Mesendoderm (in vitro differentiated cells): ENCODE results near the gene GJD2.
A peak's percentile ranks its signal among the peaks of the same experiment; 100 is the strongest.

Experiments
- DNase-seq: peaks from one replicate; pipeline ENCODE4 v3.0.0; 2013
- H2AK5ac ChIP-seq: 2 replicates; pipeline ENCODE4 v1.6.1; 2013; ENCODE audit warnings: low read length, inconsistent platforms
- H2BK120ac ChIP-seq: 2 replicates; pipeline ENCODE4 v1.6.1; 2013; ENCODE audit warnings: low read depth, mild to moderate bottlenecking, low read length, moderate library complexity, mixed read lengths
- H2BK15ac ChIP-seq: replicated peaks from 2 replicates; pipeline ENCODE4 v1.6.1; 2013; ENCODE audit warnings: low read depth, mild to moderate bottlenecking, moderate library complexity
- H2BK5ac ChIP-seq: 2 replicates; pipeline ENCODE4 v1.6.1; 2013; ENCODE audit warnings: low read length, inconsistent platforms
- H3K18ac ChIP-seq: 2 replicates; pipeline ENCODE4 v1.6.1; 2013; ENCODE audit warnings: mild to moderate bottlenecking, low read length, mixed read lengths
- H3K23ac ChIP-seq: one replicate; pipeline ENCODE4 v1.6.1; 2013; ENCODE audit warnings: low read length
- H3K27ac ChIP-seq: 2 replicates; pipeline ENCODE4 v1.5.1; 2013; ENCODE audit warnings: low read depth, mild to moderate bottlenecking, inconsistent platforms, low read length, moderate library complexity
- H3K27me3 ChIP-seq: 2 replicates; pipeline ENCODE4 v1.6.1; 2013; ENCODE audit warnings: low read length, control low read depth, mild to moderate bottlenecking, inconsistent platforms; ENCODE audit not compliant: insufficient read depth, poor library complexity
- H3K36me3 ChIP-seq: 2 replicates; pipeline ENCODE4 v1.6.1; 2013; ENCODE audit warnings: low read length, inconsistent platforms; ENCODE audit not compliant: control insufficient read depth, insufficient read depth
- H3K4ac ChIP-seq: one replicate; pipeline ENCODE4 v1.6.1; 2013; ENCODE audit warnings: low read depth, mild to moderate bottlenecking, low read length, moderate library complexity
- H3K4me1 ChIP-seq: 2 replicates; pipeline ENCODE4 v1.6.1; 2013; ENCODE audit warnings: low read depth, low read length, inconsistent platforms; ENCODE audit not compliant: control insufficient read depth
- H3K4me2 ChIP-seq: 2 replicates; pipeline ENCODE4 v1.6.1; 2013; ENCODE audit warnings: low read length
- H3K4me3 ChIP-seq: 2 replicates; pipeline ENCODE4 v1.5.1; 2013; ENCODE audit warnings: mild to moderate bottlenecking, low read length
- H3K56ac ChIP-seq: one replicate; pipeline ENCODE4 v1.6.1; 2013; ENCODE audit warnings: low read length
- H3K79me1 ChIP-seq: 2 replicates; pipeline ENCODE4 v1.6.1; 2013; ENCODE audit warnings: low read length, inconsistent platforms
- H3K79me2 ChIP-seq: 2 replicates; pipeline ENCODE4 v1.6.1; 2013; ENCODE audit warnings: mild to moderate bottlenecking, low read length; ENCODE audit not compliant: control insufficient read depth, insufficient read depth
- H3K9ac ChIP-seq: 2 replicates; pipeline ENCODE4 v1.6.1; 2013; ENCODE audit warnings: low read length, inconsistent platforms
- H4K5ac ChIP-seq: one replicate; pipeline ENCODE4 v1.6.1; 2013; ENCODE audit warnings: low read length
- H4K8ac ChIP-seq: one replicate; pipeline ENCODE4 v1.6.1; 2013; ENCODE audit warnings: low read depth, mild to moderate bottlenecking, control low read depth, low read length, moderate library complexity
- WGBS: extraction: QIAGEN DNeasy Blood & Tissue Kit; methylation state at CpG from one replicate; pipeline ENCODE4 v1.1.7; 2013; ENCODE audit warnings: low lambda C conversion rate, missing lambda C conversion rate; ENCODE audit not compliant: insufficient coverage; ENCODE audit errors: extremely low coverage; 5-methylcytosine and 5-hydroxymethylcytosine counted together

The GJD2 gene

GRCh38 chr15:34716111-34716510, 38.7 kb downstream of the GJD2 start:
- Histone ChIP-seq H3K4me1 (no peaks in the 10 kb centered on the region), H4K5ac (no peak overlapping the region), H3K4me3 (no peak overlapping the region), H3K23ac (no peak overlapping the region), H3K79me2 (no peaks in the 10 kb centered on the region), H3K4me2 (no peak overlapping the region), H3K27ac (no peak overlapping the region), H3K18ac (no peak overlapping the region), H3K56ac (no peak overlapping the region), H2AK5ac (no peak overlapping the region), H3K79me1 (no peaks in the 10 kb centered on the region), H3K9ac (no peak overlapping the region), H3K36me3 (no peaks in the 10 kb centered on the region), H4K8ac (no peak overlapping the region), H3K4ac (no peak overlapping the region), H2BK15ac (no peak overlapping the region), H3K27me3 (no peaks in the 10 kb centered on the region), H2BK120ac (no peak overlapping the region), H2BK5ac (no peak overlapping the region)
- DNase-seq, result no peak
- WGBS, result no CpG with 5 or more reads among the region's 9 CpGs

- Histone ChIP-seq H3K27ac (no peak overlapping the region), H3K36me3 (no peaks in the 10 kb centered on the region), H3K4ac (no peak overlapping the region), H3K4me3 (no peak overlapping the region), H3K79me1 (no peaks in the 10 kb centered on the region), H2BK15ac (no peak overlapping the region), H4K8ac (no peak overlapping the region), H3K27me3 (no peaks in the 10 kb centered on the region), H3K4me2 (no peak overlapping the region), H3K23ac (no peak overlapping the region), H3K18ac (no peak overlapping the region), H3K56ac (no peak overlapping the region), H3K4me1 (no peaks in the 10 kb centered on the region), H2AK5ac (no peak overlapping the region), H4K5ac (no peak overlapping the region), H2BK120ac (no peak overlapping the region), H3K79me2 (no peaks in the 10 kb centered on the region), H3K9ac (no peak overlapping the region), H2BK5ac (no peak overlapping the region)
- DNase-seq, result no peak
- no CpG with 5 or more reads among the region's 5 CpGs for WGBS
These were observed 40.2 kb downstream of the GJD2 start for GRCh38 chr15:34714476-34715121.

DNA sequence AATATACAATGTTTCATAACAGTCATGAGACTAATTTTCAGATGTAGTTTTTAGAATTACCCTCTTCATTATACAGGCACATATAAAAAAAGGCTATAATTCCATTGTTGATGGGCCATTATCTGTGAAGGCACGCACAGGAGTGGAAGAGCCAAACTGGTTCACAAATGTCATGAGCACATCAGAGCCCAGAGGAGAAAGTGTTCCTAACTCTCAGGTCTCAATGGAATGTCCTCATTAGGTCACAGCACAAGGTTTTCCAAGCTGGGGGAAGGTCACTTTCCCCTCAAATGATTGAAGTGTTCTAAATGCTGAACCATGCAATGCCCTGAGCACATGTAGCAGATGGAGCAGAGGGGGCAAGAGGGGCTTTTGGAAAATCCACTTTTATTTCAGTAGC, 41.2 kb downstream of the GJD2 start:
- Histone ChIP-seq H3K4me1 (no peaks in the 10 kb centered on the region), H2AK5ac (no peak overlapping the region), H3K4me2 (no peak overlapping the region), H3K27ac (no peak overlapping the region), H2BK120ac (no peak overlapping the region), H3K56ac (no peak overlapping the region), H3K79me2 (no peaks in the 10 kb centered on the region), H3K23ac (no peak overlapping the region), H4K5ac (no peak overlapping the region), H3K36me3 (no peaks in the 10 kb centered on the region), H2BK15ac (no peak overlapping the region), H3K4ac (no peak overlapping the region), H3K79me1 (no peaks in the 10 kb centered on the region), H3K18ac (no peak overlapping the region), H3K27me3 (no peaks in the 10 kb centered on the region), H3K9ac (no peak overlapping the region), H4K8ac (no peak overlapping the region), H3K4me3 (no peak overlapping the region), H2BK5ac (no peak overlapping the region)
- DNase-seq, result no peak
- WGBS, result no CpG with 5 or more reads among the region's 1 CpG

DNA sequence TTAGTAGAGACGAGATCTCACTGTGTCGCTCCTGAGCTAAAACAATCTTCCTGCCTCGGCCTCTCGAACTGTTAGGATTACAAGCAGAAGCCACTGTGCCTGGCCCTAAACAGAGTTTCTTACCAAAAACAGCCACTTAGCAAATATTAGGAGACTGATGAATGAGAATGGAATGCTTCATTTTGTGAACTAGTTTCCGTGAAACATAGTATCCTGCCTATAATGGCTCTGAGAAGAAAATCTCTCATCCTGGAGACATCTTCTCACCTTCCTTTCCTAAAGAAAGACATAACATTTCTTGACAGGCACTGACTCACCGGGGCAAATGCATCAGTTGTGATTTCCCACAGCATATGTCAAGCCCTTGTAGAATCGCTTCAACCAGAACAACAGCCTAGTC, 44.9 kb downstream of the GJD2 start:
- Histone ChIP-seq H3K4ac (no peak overlapping the region), H3K27ac (no peak overlapping the region), H3K79me1 (no peaks in the 10 kb centered on the region), H3K79me2 (no peaks in the 10 kb centered on the region), H4K8ac (no peak overlapping the region), H3K18ac (no peak overlapping the region), H3K23ac (no peak overlapping the region), H3K9ac (no peak overlapping the region), H3K27me3 (no peaks in the 10 kb centered on the region), H3K4me2 (no peak overlapping the region), H2AK5ac (no peak overlapping the region), H3K4me3 (no peak overlapping the region), H2BK120ac (no peak overlapping the region), H2BK15ac (no peak overlapping the region), H2BK5ac (no peak overlapping the region), H4K5ac (no peak overlapping the region), H3K56ac (no peak overlapping the region), H3K4me1 (no peaks in the 10 kb centered on the region), H3K36me3 (no peaks in the 10 kb centered on the region)
- WGBS, result no CpG with 5 or more reads among the region's 7 CpGs
- DNase-seq, result no peak

GRCh38 chr15:34708422-34708821, 46.4 kb downstream of the GJD2 start:
- H3K4me3 ChIP-seq, result no peak overlapping the region
- no peak overlapping the region for H2BK120ac ChIP-seq
- H2BK15ac ChIP-seq, result no peak overlapping the region
- no CpG with 5 or more reads among the region's 5 CpGs for WGBS
- H3K36me3 ChIP-seq, result no peaks in the 10 kb centered on the region
- peak; percentile 92 for DNase-seq
- H4K8ac ChIP-seq, result no peak overlapping the region
- H4K5ac ChIP-seq, result no peak overlapping the region
- H3K18ac ChIP-seq, result no peak overlapping the region
- H3K79me1 ChIP-seq, result no peaks in the 10 kb centered on the region
- H3K4me2 ChIP-seq, result no peak overlapping the region
- no peak overlapping the region for H3K23ac ChIP-seq
- no peaks in the 10 kb centered on the region for H3K79me2 ChIP-seq
- no peak overlapping the region for H3K56ac ChIP-seq
- no peaks in the 10 kb centered on the region for H3K27me3 ChIP-seq
- no peak overlapping the region for H3K27ac ChIP-seq
- no peak overlapping the region for H2AK5ac ChIP-seq
- H3K9ac ChIP-seq, result no peak overlapping the region
- no peak overlapping the region for H2BK5ac ChIP-seq
- no peak overlapping the region for H3K4ac ChIP-seq
- no peaks in the 10 kb centered on the region for H3K4me1 ChIP-seq

- Histone ChIP-seq H3K27ac (no peak overlapping the region), H3K4ac (no peak overlapping the region), H2AK5ac (no peak overlapping the region), H3K4me2 (no peak overlapping the region), H2BK15ac (no peak overlapping the region), H3K36me3 (no peaks in the 10 kb centered on the region), H4K8ac (no peak overlapping the region), H3K27me3 (no peaks in the 10 kb centered on the region), H3K56ac (no peak overlapping the region), H3K4me1 (no peaks in the 10 kb centered on the region), H3K18ac (no peak overlapping the region), H4K5ac (no peak overlapping the region), H2BK120ac (no peak overlapping the region), H3K79me1 (no peaks in the 10 kb centered on the region), H3K79me2 (no peaks in the 10 kb centered on the region), H3K9ac (no peak overlapping the region), H2BK5ac (no peak overlapping the region), H3K4me3 (no peak overlapping the region), H3K23ac (no peak overlapping the region)
- no CpG with 5 or more reads among the region's 2 CpGs for WGBS
- peak; percentile 36 for DNase-seq
These were observed 53.3 kb downstream of the GJD2 start for GRCh38 chr15:34701536-34701935.
